Stimulated activated CD4-positive, alpha-beta T cell treated with anti-CD3 and anti-CD28 coated beads, TNF-alpha, amount 100 ng/mL, for 48 hours (primary cell): ENCODE measurements around the gene AGK.

Experiments
- DNase-seq, 3 donors: peaks; one replicate each; pipeline ENCODE4 v3.0.0-alpha.2; 2020; ENCODE audit warnings: low read depth in 3 of 3

Gene AGK

GRCh38 chr7:141551094-141551781 lies at the start of gene AGK:
TSS of gene AGK (plus strand) at chr7:141551410. CDS start at chr7:141555467, 4,057 bp downstream.
- DNase-seq, result peak; percentile 63 to 67 (median 65)

- no peak for DNase-seq
Observed at GRCh38 chr7:141501451-141501850, 49.8 kb upstream of the AGK start.

- DNase-seq, result no peak
Observed at GRCh38 chr7:141511316-141511675, 39.9 kb upstream of the AGK start.

- DNase-seq, result no peak
Observed at GRCh38 chr7:141511676-141512396, 39.4 kb upstream of the AGK start.

- DNase-seq, result no peak
Observed at GRCh38 chr7:141512597-141512996, 38.6 kb upstream of the AGK start.

GRCh38 chr7:141513720-141514119 lies 37.5 kb upstream of the AGK start:
- no peak for DNase-seq

GRCh38 chr7:141515941-141516340 lies 35.3 kb upstream of the AGK start:
- no peak for DNase-seq

GRCh38 chr7:141519623-141520022 lies 31.6 kb upstream of the AGK start:
- DNase-seq, result no peak

- DNase-seq, result no peak
Observed at GRCh38 chr7:141522657-141523342, 28.4 kb upstream of the AGK start.

GRCh38 chr7:141525973-141526514 lies 25.2 kb upstream of the AGK start:
- no peak for DNase-seq

- no peak for DNase-seq
Observed at GRCh38 chr7:141527076-141527475, 24.1 kb upstream of the AGK start.

GRCh38 chr7:141528399-141528798 lies 22.8 kb upstream of the AGK start:
- DNase-seq, result no peak

- DNase-seq, result peak in 2 of 3 donors; percentile 24 to 47
Observed at GRCh38 chr7:141533149-141533949, 17.9 kb upstream of the AGK start.

GRCh38 chr7:141534757-141535737 lies 16.2 kb upstream of the AGK start:
- DNase-seq, result no peak

GRCh38 chr7:141537906-141538305 lies 13.3 kb upstream of the AGK start:
- DNase-seq, result no peak

- no peak for DNase-seq
Observed at GRCh38 chr7:141541375-141541774, 9.8 kb upstream of the AGK start.

- no peak for DNase-seq
Observed at GRCh38 chr7:141544831-141545230, 6.4 kb upstream of the AGK start.

- DNase-seq, result no peak
Observed at GRCh38 chr7:141549582-141549981, 1.6 kb upstream of the AGK start.

- DNase-seq, result no peak
Observed at GRCh38 chr7:141550386-141551093, 670 bp upstream of the AGK start.

GRCh38 chr7:141551782-141552181 lies 572 bp downstream of the AGK start:
- no peak for DNase-seq
